SW 1271 (cell line): ENCODE data around the gene VWA5B1.
"Not testable (repeated sequence)": the region's sequence is repeated elsewhere in the genome, so short reads cannot be mapped to it uniquely, and the experiment has no call there.

Source experiments
- DNase-seq, 2 experiments: peaks; one replicate each; lab custom pipeline; 2025; lab: John Stamatoyannopoulos, UW

The VWA5B1 gene, protein sequence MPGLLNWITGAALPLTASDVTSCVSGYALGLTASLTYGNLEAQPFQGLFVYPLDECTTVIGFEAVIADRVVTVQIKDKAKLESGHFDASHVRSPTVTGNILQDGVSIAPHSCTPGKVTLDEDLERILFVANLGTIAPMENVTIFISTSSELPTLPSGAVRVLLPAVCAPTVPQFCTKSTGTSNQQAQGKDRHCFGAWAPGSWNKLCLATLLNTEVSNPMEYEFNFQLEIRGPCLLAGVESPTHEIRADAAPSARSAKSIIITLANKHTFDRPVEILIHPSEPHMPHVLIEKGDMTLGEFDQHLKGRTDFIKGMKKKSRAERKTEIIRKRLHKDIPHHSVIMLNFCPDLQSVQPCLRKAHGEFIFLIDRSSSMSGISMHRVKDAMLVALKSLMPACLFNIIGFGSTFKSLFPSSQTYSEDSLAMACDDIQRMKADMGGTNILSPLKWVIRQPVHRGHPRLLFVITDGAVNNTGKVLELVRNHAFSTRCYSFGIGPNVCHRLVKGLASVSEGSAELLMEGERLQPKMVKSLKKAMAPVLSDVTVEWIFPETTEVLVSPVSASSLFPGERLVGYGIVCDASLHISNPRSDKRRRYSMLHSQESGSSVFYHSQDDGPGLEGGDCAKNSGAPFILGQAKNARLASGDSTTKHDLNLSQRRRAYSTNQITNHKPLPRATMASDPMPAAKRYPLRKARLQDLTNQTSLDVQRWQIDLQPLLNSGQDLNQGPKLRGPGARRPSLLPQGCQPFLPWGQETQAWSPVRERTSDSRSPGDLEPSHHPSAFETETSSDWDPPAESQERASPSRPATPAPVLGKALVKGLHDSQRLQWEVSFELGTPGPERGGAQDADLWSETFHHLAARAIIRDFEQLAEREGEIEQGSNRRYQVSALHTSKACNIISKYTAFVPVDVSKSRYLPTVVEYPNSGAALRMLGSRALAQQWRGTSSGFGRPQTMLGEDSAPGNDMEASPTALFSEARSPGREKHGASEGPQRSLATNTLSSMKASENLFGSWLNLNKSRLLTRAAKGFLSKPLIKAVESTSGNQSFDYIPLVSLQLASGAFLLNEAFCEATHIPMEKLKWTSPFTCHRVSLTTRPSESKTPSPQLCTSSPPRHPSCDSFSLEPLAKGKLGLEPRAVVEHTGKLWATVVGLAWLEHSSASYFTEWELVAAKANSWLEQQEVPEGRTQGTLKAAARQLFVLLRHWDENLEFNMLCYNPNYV

GRCh38 chr1:20290624-20291597 lies at the start of gene VWA5B1:
TSS of gene VWA5B1 (plus strand) at chr1:20290875. CDS start at chr1:20310602, 19,727 bp downstream.
- no peak for DNase-seq

GRCh38 chr1:20242890-20243479 lies 47.7 kb upstream of the VWA5B1 start:
- DNase-seq = no peak

DNA sequence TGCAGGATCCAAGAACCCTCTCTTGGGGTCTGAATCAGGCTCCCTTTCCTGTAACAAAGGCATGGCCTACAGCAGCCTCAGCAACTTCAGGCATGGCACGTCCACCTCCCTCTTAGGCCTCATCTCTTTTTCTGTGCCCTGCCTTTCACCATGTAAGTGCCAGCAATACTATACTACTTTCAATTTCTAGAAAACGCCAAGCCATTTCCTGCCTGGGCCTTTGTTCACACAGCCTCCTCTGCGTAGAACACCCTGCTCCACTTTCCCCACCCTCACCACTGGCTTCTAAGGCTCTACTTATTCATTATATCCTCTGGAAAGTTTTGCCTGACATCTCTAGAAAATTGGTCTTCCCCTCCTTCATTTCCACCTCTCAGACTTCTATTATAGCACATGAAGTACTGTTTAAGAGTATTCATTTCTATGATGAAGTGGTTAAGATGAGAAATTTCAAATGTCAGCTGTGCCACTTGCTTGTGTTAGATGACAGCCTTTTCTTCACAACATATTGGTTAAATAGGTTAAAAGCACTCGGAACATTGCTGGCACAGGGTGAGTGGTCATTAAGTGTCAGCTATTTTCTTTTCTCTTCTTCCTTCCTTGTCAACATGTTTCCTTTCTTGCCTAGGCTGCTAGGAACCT lies 41.6 kb upstream of the VWA5B1 start:
- DNase-seq = no peak

GRCh38 chr1:20250340-20250989 lies 40.2 kb upstream of the VWA5B1 start:
- DNase-seq = no peak

DNA sequence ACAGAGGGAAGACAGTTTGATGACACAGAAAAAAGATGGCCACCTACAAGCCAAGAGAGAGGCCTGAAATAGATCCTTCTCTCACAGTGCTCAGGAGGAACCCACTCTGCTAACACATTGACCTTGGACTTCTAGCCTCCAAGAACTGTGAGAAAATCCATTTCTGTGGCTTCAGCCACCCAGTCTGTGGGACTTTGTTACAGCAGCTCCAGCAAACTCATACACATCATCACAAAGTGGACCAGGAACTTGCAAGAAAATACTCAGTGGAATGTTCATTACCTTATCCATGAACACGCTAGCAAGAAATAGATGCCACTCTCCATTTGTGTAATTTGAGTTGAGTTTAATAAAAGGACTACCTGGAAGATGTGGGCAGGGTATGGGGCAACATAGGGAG lies 38.1 kb upstream of the VWA5B1 start:
- no peak for DNase-seq

GRCh38 chr1:20255666-20256065 lies 35.0 kb upstream of the VWA5B1 start:
- no peak for DNase-seq

GRCh38 chr1:20259646-20260045 lies 31.0 kb upstream of the VWA5B1 start:
- no peak for DNase-seq

GRCh38 chr1:20261095-20261494 lies 29.6 kb upstream of the VWA5B1 start:
- DNase-seq = no peak

GRCh38 chr1:20262810-20263534 lies 27.7 kb upstream of the VWA5B1 start:
- DNase-seq = no peak

DNA sequence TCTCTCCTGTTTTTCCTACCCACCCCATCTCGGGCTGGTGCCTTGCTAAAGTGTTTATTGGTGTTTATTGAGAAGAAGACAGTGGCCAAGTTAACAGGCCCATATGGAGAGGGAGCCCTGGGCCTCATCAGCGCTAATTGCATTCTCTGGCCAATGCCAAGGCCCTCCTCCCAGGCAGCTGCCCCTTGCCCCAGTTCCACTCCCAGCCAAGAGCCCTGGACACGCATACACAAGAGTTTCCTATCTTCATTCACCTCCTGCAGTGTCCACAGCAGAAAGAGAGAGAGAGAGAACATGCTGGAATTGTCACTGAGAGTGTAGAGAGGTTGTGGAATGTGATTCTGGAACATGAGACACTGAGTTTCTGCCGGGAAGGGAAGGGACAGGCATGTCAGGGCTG lies 25.4 kb upstream of the VWA5B1 start:
- no peak for DNase-seq

GRCh38 chr1:20266141-20266540 lies 24.5 kb upstream of the VWA5B1 start:
- DNase-seq = no peak

DNA sequence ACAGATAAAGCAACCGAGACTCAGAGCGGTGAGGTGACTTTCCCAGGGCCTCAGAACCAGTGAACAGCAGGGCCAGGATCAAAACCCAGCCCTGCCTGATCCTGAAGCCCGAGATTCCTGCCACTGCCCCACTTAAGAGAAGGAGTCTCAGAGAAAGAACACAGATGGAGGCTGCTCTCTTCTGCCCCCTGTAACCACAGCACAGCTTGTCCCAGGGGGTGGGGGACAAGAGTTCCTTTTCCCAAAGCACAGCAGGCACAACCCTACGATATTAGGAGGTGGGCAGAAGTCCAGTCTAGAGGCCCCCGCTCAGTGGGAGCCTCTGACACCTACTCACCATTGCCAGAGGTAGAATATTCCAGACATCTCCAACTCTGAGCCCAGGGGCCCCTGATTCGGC lies 24.0 kb upstream of the VWA5B1 start:
- DNase-seq = no peak

GRCh38 chr1:20271498-20272400 lies 18.9 kb upstream of the VWA5B1 start:
- no peak for DNase-seq

GRCh38 chr1:20273716-20274115 lies 17.0 kb upstream of the VWA5B1 start:
- DNase-seq = not testable (repeated sequence)

- DNase-seq = no peak
These were observed 15.3 kb upstream of the VWA5B1 start for GRCh38 chr1:20275319-20275925.

DNA sequence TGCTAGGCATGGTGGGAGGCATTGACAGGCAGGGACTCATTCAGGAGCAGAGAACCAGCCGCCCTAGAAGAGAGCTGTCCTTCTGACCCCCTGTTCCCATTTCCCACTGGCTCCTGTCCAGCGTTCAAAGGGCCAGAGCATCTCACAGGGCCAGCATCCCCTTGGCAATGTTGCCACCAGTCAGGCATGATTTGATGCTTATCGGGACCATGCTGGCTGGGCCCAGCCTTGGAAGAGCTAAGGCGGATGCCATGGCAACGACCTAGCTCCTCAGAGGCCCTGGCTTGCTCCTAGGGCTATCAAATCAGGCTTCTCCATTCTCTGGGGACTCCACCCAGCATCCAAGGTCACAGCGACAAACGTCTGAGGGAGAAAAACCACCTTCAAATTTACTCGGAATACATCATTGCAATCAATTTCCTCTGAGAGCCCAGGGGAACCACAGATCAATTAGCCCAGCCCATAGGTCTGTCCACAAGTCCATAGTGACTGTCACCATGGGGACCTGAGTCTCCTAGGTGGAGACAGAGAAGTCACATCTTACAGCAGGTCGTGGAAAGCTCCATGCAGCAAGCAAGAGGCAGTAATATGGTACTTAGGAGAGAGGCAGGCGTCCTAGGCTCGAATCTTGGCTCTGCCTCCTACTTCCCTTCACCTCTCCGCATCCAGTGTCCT lies 14.1 kb upstream of the VWA5B1 start:
- no peak for DNase-seq

- no peak for DNase-seq
These were observed 12.0 kb upstream of the VWA5B1 start for GRCh38 chr1:20278692-20279130.
